ENCODE data around the gene PIGB. TPM values are rescaled to one million over a fixed set of nuclear protein-coding genes. Genes with fewer than 3 reads are reported as not detected.

PIGB gene
- total RNA-seq, 3 donors from 2014 or later (not counting 1 experiment from before 2014, with no cell fraction given), result 24.9 to 33.5 (median 26.1) TPM

GRCh38 chr15:55356985-55357585 lies 38.1 kb downstream of the PIGB start:
- intact Hi-C loops (cut with micrococcal nuclease), result no loop called here
- H3K27ac Mint-ChIP-seq, result peak overlapping the region in 1 of 2 donors; percentile 65

GRCh38 chr15:55357774-55358173 lies 38.8 kb downstream of the PIGB start:
- peaks cover 11% of the 10 kb centered on the region for H3K36me3 Mint-ChIP-seq
- no peaks in the 10 kb centered on the region for H3K9me3 Mint-ChIP-seq
- no peak for TF ChIP-seq CTCF (IDR thresholded peaks at IDR 0.05)
- no peaks in the 10 kb centered on the region for H3K9me3 ChIP-seq (ENCODE audit: control insufficient read depth, insufficient read depth, low read length)
- ATAC-seq (no peak), DNase-seq (no peak)
- H3K4me3 Mint-ChIP-seq, result no peak overlapping the region
- H3K4me1 Mint-ChIP-seq, result peaks cover 0 to 13% of the 10 kb centered on the region in 2 donors
- no peaks in the 10 kb centered on the region for H3K27me3 Mint-ChIP-seq (ENCODE audit: low read depth in 2 of 2)
- intact Hi-C loops (cut with micrococcal nuclease), result no loop called here
- no peaks in the 10 kb centered on the region for H3K4me1 ChIP-seq (ENCODE audit: control insufficient read depth, insufficient read depth, low read length)
- WGBS (ENCODE audit: insufficient coverage), result 100% methylated on average over 1 of the region's 2 CpGs
- H3K27me3 ChIP-seq (ENCODE audit: control insufficient read depth, insufficient read depth, low read length), result no peaks in the 10 kb centered on the region
- peaks cover 23% of the 10 kb centered on the region for H3K36me3 ChIP-seq (ENCODE audit: control insufficient read depth, insufficient read depth, low read length)
- H3K27ac ChIP-seq (ENCODE audit: low read length), result no peak overlapping the region
- H3K4me3 ChIP-seq (ENCODE audit: low read length), result no peak overlapping the region
- H3K27ac Mint-ChIP-seq, result no peak overlapping the region

More at GRCh38 chr15:55356985-55357585, 38.1 kb downstream of the PIGB start:
- DNase-seq, result no peak
- WGBS (ENCODE audit: insufficient coverage), result 96% methylated on average over 5 of the region's 5 CpGs
- Histone ChIP-seq H3K4me1 (ENCODE audit: control insufficient read depth, insufficient read depth, low read length) (no peaks in the 10 kb centered on the region), H3K9me3 (ENCODE audit: control insufficient read depth, insufficient read depth, low read length) (no peaks in the 10 kb centered on the region), H3K27ac (ENCODE audit: low read length) (no peak overlapping the region), H3K27me3 (ENCODE audit: control insufficient read depth, insufficient read depth, low read length) (no peaks in the 10 kb centered on the region), H3K36me3 (ENCODE audit: control insufficient read depth, insufficient read depth, low read length) (peaks cover 30% of the 10 kb centered on the region), H3K4me3 (ENCODE audit: low read length) (no peak overlapping the region)
- H3K27me3 Mint-ChIP-seq (ENCODE audit: low read depth in 2 of 2), result no peaks in the 10 kb centered on the region
- ATAC-seq, result no peak
- peaks cover 0 to 13% of the 10 kb centered on the region in 2 donors for H3K4me1 Mint-ChIP-seq
- no peaks in the 10 kb centered on the region for H3K9me3 Mint-ChIP-seq
- no peak overlapping the region for H3K4me3 Mint-ChIP-seq
- peaks cover 11% of the 10 kb centered on the region for H3K36me3 Mint-ChIP-seq
- no peak for TF ChIP-seq CTCF (IDR thresholded peaks at IDR 0.05)

GRCh38 chr15:55358471-55358870 lies 39.4 kb downstream of the PIGB start:
- peaks cover 22% of the 10 kb centered on the region for H3K36me3 ChIP-seq (ENCODE audit: control insufficient read depth, insufficient read depth, low read length)
- H3K27me3 Mint-ChIP-seq (ENCODE audit: low read depth in 2 of 2), result no peaks in the 10 kb centered on the region

More at GRCh38 chr15:55358471-55358870, 39.4 kb downstream of the PIGB start:
- Histone ChIP-seq H3K27me3 (ENCODE audit: control insufficient read depth, insufficient read depth, low read length) (no peaks in the 10 kb centered on the region), H3K4me1 (ENCODE audit: control insufficient read depth, insufficient read depth, low read length) (no peaks in the 10 kb centered on the region), H3K9me3 (ENCODE audit: control insufficient read depth, insufficient read depth, low read length) (no peaks in the 10 kb centered on the region), H3K4me3 (ENCODE audit: low read length) (no peak overlapping the region), H3K27ac (ENCODE audit: low read length) (no peak overlapping the region)
- Mint-ChIP-seq H3K27ac (peak overlapping the region in 1 of 2 donors; percentile 1), H3K4me1 (peaks cover 0 to 13% of the 10 kb centered on the region in 2 donors), H3K36me3 (peaks cover 11% of the 10 kb centered on the region), H3K9me3 (no peaks in the 10 kb centered on the region), H3K4me3 (no peak overlapping the region)
- intact Hi-C loops (cut with micrococcal nuclease), result no loop called here
- TF ChIP-seq CTCF (IDR thresholded peaks at IDR 0.05), result no peak
- ATAC-seq (no peak), DNase-seq (no peak)
